ENCODE data around the gene SLC31A2. TPM values are rescaled to one million over a fixed set of nuclear protein-coding genes. Genes with fewer than 3 reads are reported as not detected.

Gene SLC31A2
- total RNA-seq, 2 donors from 2014 or later = 1.8 to 3.1 TPM

GRCh38 chr9:113154946-113155345 lies 4.1 kb downstream of the SLC31A2 start:
- H3K36me3 ChIP-seq (ENCODE audit: control insufficient read depth, insufficient read depth, low read length) = peaks cover 6% of the 10 kb centered on the region
- Mint-ChIP-seq H3K36me3 (ENCODE audit: low read depth) (peaks cover 4% of the 10 kb centered on the region), H3K4me3 (no peak overlapping the region), H3K9me3 (no peaks in the 10 kb centered on the region), H3K27me3 (ENCODE audit: insufficient read depth) (peaks cover 17% of the 10 kb centered on the region), H3K27ac (no peak overlapping the region), H3K4me1 (peaks cover 22% of the 10 kb centered on the region)
- TF ChIP-seq, protein P1, sequence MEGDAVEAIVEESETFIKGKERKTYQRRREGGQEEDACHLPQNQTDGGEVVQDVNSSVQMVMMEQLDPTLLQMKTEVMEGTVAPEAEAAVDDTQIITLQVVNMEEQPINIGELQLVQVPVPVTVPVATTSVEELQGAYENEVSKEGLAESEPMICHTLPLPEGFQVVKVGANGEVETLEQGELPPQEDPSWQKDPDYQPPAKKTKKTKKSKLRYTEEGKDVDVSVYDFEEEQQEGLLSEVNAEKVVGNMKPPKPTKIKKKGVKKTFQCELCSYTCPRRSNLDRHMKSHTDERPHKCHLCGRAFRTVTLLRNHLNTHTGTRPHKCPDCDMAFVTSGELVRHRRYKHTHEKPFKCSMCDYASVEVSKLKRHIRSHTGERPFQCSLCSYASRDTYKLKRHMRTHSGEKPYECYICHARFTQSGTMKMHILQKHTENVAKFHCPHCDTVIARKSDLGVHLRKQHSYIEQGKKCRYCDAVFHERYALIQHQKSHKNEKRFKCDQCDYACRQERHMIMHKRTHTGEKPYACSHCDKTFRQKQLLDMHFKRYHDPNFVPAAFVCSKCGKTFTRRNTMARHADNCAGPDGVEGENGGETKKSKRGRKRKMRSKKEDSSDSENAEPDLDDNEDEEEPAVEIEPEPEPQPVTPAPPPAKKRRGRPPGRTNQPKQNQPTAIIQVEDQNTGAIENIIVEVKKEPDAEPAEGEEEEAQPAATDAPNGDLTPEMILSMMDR (conservative IDR thresholded peaks at IDR 0.05) = no peak
- DNase-seq = no peak
- no peak overlapping the region for H3K4me3 ChIP-seq (ENCODE audit: low read length)
- H3K9ac ChIP-seq (ENCODE audit: extremely low read depth, low read length, poor library complexity, severe bottlenecking) = no peak overlapping the region
- H3K27me3 ChIP-seq (ENCODE audit: control insufficient read depth, insufficient read depth, low read length, poor library complexity, severe bottlenecking) = peaks cover 13% of the 10 kb centered on the region
- no peak overlapping the region for H3K27ac ChIP-seq (ENCODE audit: low read depth, low read length)
- 91 to 100% methylated on average over 2 of the region's 2 CpGs for WGBS, 2 experiments (ENCODE audit: insufficient coverage in 1 of 2, insufficient read length in 1 of 2)
- H3K9me3 ChIP-seq (ENCODE audit: control insufficient read depth, low read length) = no peaks in the 10 kb centered on the region
- H3K4me1 ChIP-seq (ENCODE audit: control insufficient read depth, insufficient read depth, low read length) = peaks cover 19% of the 10 kb centered on the region

DNA sequence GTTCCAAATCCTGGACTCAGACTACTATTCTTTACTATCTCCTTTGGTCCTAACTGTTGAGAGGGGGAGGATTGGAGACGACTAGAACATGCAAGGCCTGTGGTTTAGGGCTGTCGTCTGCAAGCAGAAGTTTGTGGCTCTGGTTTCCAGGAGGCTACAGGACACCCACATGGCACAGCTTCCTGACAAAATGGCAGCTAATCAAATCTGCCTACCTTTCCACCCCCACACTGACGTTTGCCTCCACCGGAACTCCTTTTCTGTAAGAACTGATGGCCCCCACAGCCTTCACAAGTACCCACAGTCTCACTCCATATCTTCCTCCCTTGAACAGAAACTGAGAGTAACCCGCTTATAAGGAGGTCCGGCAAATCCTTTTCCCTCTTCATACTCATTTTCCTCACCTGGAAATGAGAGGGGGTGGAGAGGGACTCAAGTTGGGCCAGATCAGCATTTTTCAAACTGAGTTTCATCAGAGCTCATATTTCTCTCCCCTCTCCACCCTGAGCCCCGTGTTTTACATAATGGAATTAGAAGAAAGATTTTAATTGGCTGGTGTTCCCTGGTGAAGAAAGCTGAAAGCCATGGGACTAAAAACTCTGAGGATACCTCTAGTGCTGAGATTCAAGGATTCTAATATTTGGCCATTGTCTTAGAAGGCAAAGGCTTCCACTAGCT lies 5.2 kb downstream of the SLC31A2 start:
- H3K4me3 ChIP-seq (ENCODE audit: low read length) = no peak overlapping the region
- peaks cover 13% of the 10 kb centered on the region for H3K27me3 ChIP-seq (ENCODE audit: control insufficient read depth, insufficient read depth, low read length, poor library complexity, severe bottlenecking)
- peaks cover 19% of the 10 kb centered on the region for H3K4me1 ChIP-seq (ENCODE audit: control insufficient read depth, insufficient read depth, low read length)
- WGBS, 2 experiments (ENCODE audit: insufficient coverage in 1 of 2, insufficient read length in 1 of 2) = 59 to 61% methylated on average over 3 to 6 of the region's 7 CpGs
- H3K9ac ChIP-seq (ENCODE audit: extremely low read depth, low read length, poor library complexity, severe bottlenecking) = no peak overlapping the region
- H3K36me3 Mint-ChIP-seq (ENCODE audit: low read depth) = peaks cover 6% of the 10 kb centered on the region
- H3K9me3 ChIP-seq (ENCODE audit: control insufficient read depth, low read length) = no peaks in the 10 kb centered on the region
- H3K4me1 Mint-ChIP-seq = peaks cover 26% of the 10 kb centered on the region
- no peak overlapping the region for H3K27ac ChIP-seq (ENCODE audit: low read depth, low read length)
- H3K27ac Mint-ChIP-seq = peak overlapping the region; percentile 74
- no peak for DNase-seq
- TF ChIP-seq, protein P1 (conservative IDR thresholded peaks at IDR 0.05) = no peak
- H3K27me3 Mint-ChIP-seq (ENCODE audit: insufficient read depth) = peaks cover 17% of the 10 kb centered on the region
- no peak overlapping the region for H3K4me3 Mint-ChIP-seq
- no peaks in the 10 kb centered on the region for H3K9me3 Mint-ChIP-seq
- peaks cover 11% of the 10 kb centered on the region for H3K36me3 ChIP-seq (ENCODE audit: control insufficient read depth, insufficient read depth, low read length)

- 84 to 91% methylated on average over 1 of the region's 1 CpG for WGBS, 2 experiments (ENCODE audit: insufficient coverage in 1 of 2, insufficient read length in 1 of 2)
- no peak for DNase-seq
Measured at GRCh38 chr9:113156880-113157279, 6.1 kb downstream of the SLC31A2 start.

More at GRCh38 chr9:113156880-113157279, 6.1 kb downstream of the SLC31A2 start:
- Mint-ChIP-seq H3K36me3 (ENCODE audit: low read depth) (peaks cover 7% of the 10 kb centered on the region), H3K27me3 (ENCODE audit: insufficient read depth) (peaks cover 11% of the 10 kb centered on the region), H3K9me3 (no peaks in the 10 kb centered on the region), H3K4me1 (peaks cover 30% of the 10 kb centered on the region), H3K27ac (no peak overlapping the region), H3K4me3 (no peak overlapping the region)
- H3K9me3 ChIP-seq (ENCODE audit: control insufficient read depth, low read length) = no peaks in the 10 kb centered on the region
- peaks cover 19% of the 10 kb centered on the region for H3K4me1 ChIP-seq (ENCODE audit: control insufficient read depth, insufficient read depth, low read length)
- no peak overlapping the region for H3K27ac ChIP-seq (ENCODE audit: low read depth, low read length)
- peaks cover 17% of the 10 kb centered on the region for H3K36me3 ChIP-seq (ENCODE audit: control insufficient read depth, insufficient read depth, low read length)
- no peak overlapping the region for H3K4me3 ChIP-seq (ENCODE audit: low read length)
- H3K9ac ChIP-seq (ENCODE audit: extremely low read depth, low read length, poor library complexity, severe bottlenecking) = no peak overlapping the region
- TF ChIP-seq, protein P1 (conservative IDR thresholded peaks at IDR 0.05) = peak; percentile 42
- H3K27me3 ChIP-seq (ENCODE audit: control insufficient read depth, insufficient read depth, low read length, poor library complexity, severe bottlenecking) = peaks cover 8% of the 10 kb centered on the region

All from endodermal cell (in vitro differentiated cells).